ENCODE measurements around the gene CCDC178. TPM values are rescaled to one million over a fixed set of nuclear protein-coding genes. Genes with fewer than 3 reads are reported as not detected.

CCDC178 gene
- total RNA-seq, 1 experiment from 2014 or later: not detected

GRCh38 chr18:33330711-33331110 is 109.8 kb downstream of the CCDC178 start:
- CTCF ChIA-PET: no interaction called here
- intact Hi-C loops (cut with micrococcal nuclease): no loop called here

More at GRCh38 chr18:33330711-33331110, 109.8 kb downstream of the CCDC178 start:
- H3K36me3 ChIP-seq (ENCODE audit: control insufficient read depth in 1 of 2, insufficient read depth in 2 of 2, low read length in 2 of 2): no peaks in the 10 kb centered on the region
- no peaks in the 10 kb centered on the region for H3K9me2 ChIP-seq (ENCODE audit: insufficient read depth)
- no peak for DNase-seq (ENCODE audit: low read depth, low spot score)
- ATAC-seq: no peak
- H3K79me2 ChIP-seq (ENCODE audit: insufficient read depth, low read length): no peaks in the 10 kb centered on the region
- BruUV-seq (replicated peaks): no TSS peak
- H2AFZ ChIP-seq (ENCODE audit: low read depth, low read length, poor library complexity, severe bottlenecking): no peak overlapping the region
- POLR2A ChIA-PET: no interaction called here
- no peak overlapping the region for H3K27ac ChIP-seq (ENCODE audit: low read depth, low read length)
- no peak overlapping the region for H3K4me3 ChIP-seq (replicated peaks in 1 of 2; ENCODE audit: low read depth in 1 of 2, low read length in 2 of 2)
- H4K20me1 ChIP-seq (ENCODE audit: insufficient read depth): no peaks in the 10 kb centered on the region; the same call in 1 of the 2 replicates
- no peak overlapping the region for H3K4me2 ChIP-seq (ENCODE audit: low read length)
- no peaks in the 10 kb centered on the region for H3K4me1 ChIP-seq (ENCODE audit: control insufficient read depth in 1 of 2, insufficient read depth in 2 of 2, low read length in 2 of 2)
- TF ChIP-seq CEBPB (IDR thresholded peaks at IDR 0.05; ENCODE audit: low read depth): no peak
- TF ChIP-seq POLR2AphosphoS5 (IDR thresholded peaks at IDR 0.05; ENCODE audit: low read depth, low read length): no peak
- no peak for TF ChIP-seq EGR1 (IDR thresholded peaks at IDR 0.05; ENCODE audit: low read depth)
- TF ChIP-seq SIN3A (IDR thresholded peaks at IDR 0.05; ENCODE audit: low read depth): no peak
- TF ChIP-seq ELF1 (IDR thresholded peaks at IDR 0.05; ENCODE audit: borderline replicate concordance, low read depth): no peak
- TF ChIP-seq REST (IDR thresholded peaks at IDR 0.05; ENCODE audit: low read depth): no peak
- TF ChIP-seq FOSL1 (IDR thresholded peaks at IDR 0.05; ENCODE audit: low read depth): no peak
- TF ChIP-seq RAD21 (IDR thresholded peaks at IDR 0.05; ENCODE audit: low read depth): no peak
- TF ChIP-seq EZH2phosphoT487 (IDR thresholded peaks at IDR 0.05; ENCODE audit: borderline replicate concordance): no peak
- no peak for TF ChIP-seq EZH2 (IDR thresholded peaks at IDR 0.05)
- TF ChIP-seq ATF3 (IDR thresholded peaks at IDR 0.05): no peak
- TF ChIP-seq YY1 (IDR thresholded peaks at IDR 0.05; ENCODE audit: extremely low read depth, insufficient replicate concordance, low read depth, low read length): no peak
- no peak for TF ChIP-seq ZBTB33 (IDR thresholded peaks at IDR 0.05; ENCODE audit: extremely low read depth, insufficient replicate concordance, low read length)
- no peak for TF ChIP-seq CTCF (IDR thresholded peaks at IDR 0.05 in 2 of 3, conservative IDR thresholded peaks at IDR 0.05 in 1 of 3; ENCODE audit: borderline replicate concordance in 1 of 3, insufficient read depth in 1 of 3, low read depth in 2 of 3, low read length in 2 of 3)
- TF ChIP-seq SRF (IDR thresholded peaks at IDR 0.05; ENCODE audit: low read depth): no peak
- no peaks in the 10 kb centered on the region for H3K27me3 ChIP-seq (ENCODE audit: insufficient read depth, low read length)
- no peak overlapping the region for H3K9ac ChIP-seq (ENCODE audit: low read length)
- H3K9me3 ChIP-seq (ENCODE audit: control insufficient read depth in 1 of 2, insufficient read depth in 1 of 2, low read depth in 1 of 2, low read length in 2 of 2): peaks cover 3 to 24% of the 10 kb centered on the region in 2 experiments; a peak in 2 of 4 replicates
- RAD21 ChIA-PET (ENCODE audit: low non-redundant PET in 1 of 2, low total read pairs in 2 of 2, uncharacterized antibody in 2 of 2, unreplicated experiment in 2 of 2): no interaction called here

All from HCT116 (cell line).